GM23338 (cell line): ENCODE measurements around the gene TNFSF13B. TPM values are rescaled to one million over a fixed set of nuclear protein-coding genes. Genes with fewer than 3 reads are reported as not detected.
A peak's percentile ranks its signal among the peaks of the same experiment; 100 is the strongest.

Experiments used
- ATAC-seq: fragments of 200-7000 bp; cut with Tn5 transposase; 3 replicates; pipeline ENCODE4 v1.9.1; 2020
- DNase-seq: peaks from one replicate; pipeline ENCODE4 v3.0.0-alpha.2; 2015; ENCODE audit warnings: low spot score
- H2AFZ ChIP-seq: fragments of 200-600 bp; sonication (generic); 2 replicates; pipeline ENCODE4 v1.8.0; 2016; ENCODE audit warnings: antibody characterized with exemption, mild to moderate bottlenecking, moderate library complexity
- H3F3A ChIP-seq: fragments of 200-600 bp; sonication (generic); replicated peaks from 2 replicates; pipeline ENCODE4 v1.8.0; 2017; ENCODE audit warnings: antibody characterized with exemption, mixed run types, low read depth
- H3K27ac ChIP-seq: fragments of 200-600 bp; sonication (generic); 2 replicates; pipeline ENCODE4 v1.6.1; 2016; ENCODE audit warnings: low read depth
- H3K27me3 ChIP-seq: fragments of 200-600 bp; sonication (generic); 2 replicates; pipeline ENCODE4 v1.8.0; 2016; ENCODE audit warnings: mild to moderate bottlenecking, mixed run types, moderate library complexity; ENCODE audit not compliant: insufficient read depth
- H3K36me3 ChIP-seq: fragments of 200-600 bp; sonication (generic); 2 replicates; pipeline ENCODE4 v1.8.0; 2016; ENCODE audit warnings: mild to moderate bottlenecking; ENCODE audit not compliant: insufficient read depth
- H3K4me1 ChIP-seq: fragments of 200-600 bp; sonication (generic); 2 replicates; pipeline ENCODE4 v1.8.0; 2016; ENCODE audit warnings: mild to moderate bottlenecking, moderate library complexity; ENCODE audit not compliant: insufficient read depth
- H3K4me2 ChIP-seq: fragments of 200-600 bp; sonication (generic); 2 replicates; pipeline ENCODE4 v1.7.1; 2017; ENCODE audit warnings: mixed run types
- H3K4me3 ChIP-seq: fragments of 200-600 bp; sonication (generic); 2 replicates; pipeline ENCODE4 v1.6.1; 2016; ENCODE audit warnings: mixed run types
- H3K79me2 ChIP-seq: fragments of 200-600 bp; sonication (generic); replicated peaks from 2 replicates; pipeline ENCODE4 v1.8.0; 2017; ENCODE audit warnings: mild to moderate bottlenecking; ENCODE audit not compliant: insufficient read depth
- H3K9me2 ChIP-seq: fragments of 200-600 bp; sonication (generic); 2 replicates; pipeline ENCODE4 v1.8.0; 2017; ENCODE audit not compliant: insufficient read depth
- H4K20me1 ChIP-seq: fragments of 200-600 bp; sonication (generic); replicated peaks from 2 replicates; pipeline ENCODE4 v1.8.0; 2017; ENCODE audit warnings: mild to moderate bottlenecking; ENCODE audit not compliant: insufficient read depth
- H3K27ac Mint-ChIP-seq: 2 replicates; pipeline ENCODE4 v1.8.0; 2020; ENCODE audit warnings: inconsistent platforms, mild to moderate bottlenecking, moderate library complexity, mixed read lengths
- H3K27me3 Mint-ChIP-seq: 3 replicates; pipeline ENCODE4 v1.8.0; 2022; ENCODE audit warnings: low read depth, mild to moderate bottlenecking, moderate library complexity, mixed read lengths, inconsistent platforms; ENCODE audit not compliant: insufficient read depth, poor library complexity
- H3K36me3 Mint-ChIP-seq: 3 replicates; pipeline ENCODE4 v1.8.0; 2021; ENCODE audit warnings: low read depth, mild to moderate bottlenecking, inconsistent platforms, moderate library complexity, mixed read lengths
- H3K4me1 Mint-ChIP-seq: 3 replicates; pipeline ENCODE4 v1.8.0; 2020; ENCODE audit warnings: mild to moderate bottlenecking, inconsistent platforms, mixed read lengths
- H3K4me3 Mint-ChIP-seq: 3 replicates; pipeline ENCODE4 v1.8.0; 2021; ENCODE audit warnings: moderate library complexity, mild to moderate bottlenecking, inconsistent platforms, mixed read lengths
- H3K9me3 Mint-ChIP-seq: 3 replicates; pipeline ENCODE4 v1.8.0; 2020; ENCODE audit warnings: moderate library complexity, mild to moderate bottlenecking, inconsistent platforms, mixed read lengths
- EZH2phosphoT487 ChIP-seq: fragments of 200-600 bp; sonication (generic); IDR thresholded peaks from one replicate; pipeline ENCODE4 v1.8.1; 2018; ENCODE audit warnings: antibody characterized with exemption; ENCODE audit not compliant: unreplicated experiment
- long read RNA-seq: library from polyadenylated mRNA; unstranded; transcript quantifications from one replicate; pipeline ENCODE4 v2.0.0, GENCODE V29; 2020; ENCODE audit not compliant: unreplicated experiment
- polyA plus RNA-seq: library from polyadenylated mRNA; unstranded; fragments of >200 nt; fragmentation: Nextera tagmentation; extraction: Ambion mirVana; gene quantifications from 2 replicates; pipeline ENCODE4 v1.2.1, GENCODE V29; 2016
- total RNA-seq: library from RNA; depleted of rRNA; stranded (reverse); fragments of >200 nt; shearing (Covaris generic); gene quantifications from 2 replicates; pipeline ENCODE4 v1.2.3, GENCODE V29; 2014; rRNA removed
- TF ChIP-seq, protein P1 (sequence below): fragments of 250-450 bp; sonication (Bioruptor Pico); IDR thresholded peaks from 2 replicates; pipeline ENCODE4 v1.5.0; 2020; ENCODE audit warnings: mild to moderate bottlenecking, moderate library complexity
- TF ChIP-seq, protein P2 (sequence below), 2 experiments: fragments of 200-600 bp in 1 of 2; sonication (generic) in 1 of 2; conservative IDR thresholded peaks; 2 replicates each; pipeline versions ENCODE4 v1.5.1 to v1.6.1; 2016 to 2017; ENCODE audit warnings: antibody characterized with exemption in 2 of 2, low read depth in 2 of 2, mild to moderate bottlenecking in 2 of 2, moderate library complexity in 1 of 2
- TF ChIP-seq, protein P3 (sequence below): IDR thresholded peaks from 2 replicates; pipeline ENCODE4 v1.6.1; 2016; ENCODE audit warnings: antibody characterized with exemption

TNFSF13B gene, protein sequence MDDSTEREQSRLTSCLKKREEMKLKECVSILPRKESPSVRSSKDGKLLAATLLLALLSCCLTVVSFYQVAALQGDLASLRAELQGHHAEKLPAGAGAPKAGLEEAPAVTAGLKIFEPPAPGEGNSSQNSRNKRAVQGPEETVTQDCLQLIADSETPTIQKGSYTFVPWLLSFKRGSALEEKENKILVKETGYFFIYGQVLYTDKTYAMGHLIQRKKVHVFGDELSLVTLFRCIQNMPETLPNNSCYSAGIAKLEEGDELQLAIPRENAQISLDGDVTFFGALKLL
- total RNA-seq, result 0.10 TPM in 1 of 2 replicates, not detected in the other
- 0.55 TPM in 1 of 2 replicates, not detected in the other for polyA plus RNA-seq
- long read RNA-seq, result 0 reads

DNA sequence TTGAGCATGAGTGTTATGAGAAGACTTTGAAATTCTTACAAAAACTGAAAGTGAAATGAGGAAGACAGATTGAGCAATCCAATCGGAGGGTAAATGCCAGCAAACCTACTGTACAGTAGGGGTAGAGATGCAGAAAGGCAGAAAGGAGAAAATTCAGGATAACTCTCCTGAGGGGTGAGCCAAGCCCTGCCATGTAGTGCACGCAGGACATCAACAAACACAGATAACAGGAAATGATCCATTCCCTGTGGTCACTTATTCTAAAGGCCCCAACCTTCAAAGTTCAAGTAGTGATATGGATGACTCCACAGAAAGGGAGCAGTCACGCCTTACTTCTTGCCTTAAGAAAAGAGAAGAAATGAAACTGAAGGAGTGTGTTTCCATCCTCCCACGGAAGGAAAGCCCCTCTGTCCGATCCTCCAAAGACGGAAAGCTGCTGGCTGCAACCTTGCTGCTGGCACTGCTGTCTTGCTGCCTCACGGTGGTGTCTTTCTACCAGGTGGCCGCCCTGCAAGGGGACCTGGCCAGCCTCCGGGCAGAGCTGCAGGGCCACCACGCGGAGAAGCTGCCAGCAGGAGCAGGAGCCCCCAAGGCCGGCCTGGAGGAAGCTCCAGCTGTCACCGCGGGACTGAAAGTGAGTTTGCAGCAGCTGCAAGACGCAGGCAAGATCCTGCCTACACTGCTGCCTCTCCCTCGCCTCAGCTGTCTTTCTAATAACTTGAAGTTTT lies at the start of gene TNFSF13B:
TSS of gene TNFSF13B (plus strand) at position 118 of the 728 bp plus-strand sequence. CDS start at position 296, 178 bp downstream.
- H2AFZ ChIP-seq, result peak within 1 kb of the TSS; percentile 75
- H3K27ac ChIP-seq, result no peak within 1 kb of the TSS
- H3K4me3 ChIP-seq, result no peak within 1 kb of the TSS

More for the DNA sequence above, at the start of gene TNFSF13B:
- H3K27me3 ChIP-seq, result no peaks in the 10 kb centered on the region
- H3K9me2 ChIP-seq, result no peaks in the 10 kb centered on the region
- Mint-ChIP-seq H3K4me1 (peaks cover 12% of the 10 kb centered on the region), H3K4me3 (no peak within 1 kb of the TSS), H3K9me3 (no peaks in the 10 kb centered on the region; the same call in 2 of the 3 replicates), H3K36me3 (no peaks in the 10 kb centered on the region), H3K27ac (no peak within 1 kb of the TSS; the same call in 1 of the 2 replicates), H3K27me3 (no peaks in the 10 kb centered on the region)
- peak; percentile 98 for ATAC-seq
- no peaks in the 10 kb centered on the region for H3F3A ChIP-seq
- DNase-seq, result peak; percentile 71
- no peaks in the 10 kb centered on the region for H3K79me2 ChIP-seq
- H3K4me2 ChIP-seq, result no peak within 1 kb of the TSS
- no peaks in the 10 kb centered on the region for H3K36me3 ChIP-seq
- H4K20me1 ChIP-seq, result no peaks in the 10 kb centered on the region
- TF ChIP-seq, protein P1, sequence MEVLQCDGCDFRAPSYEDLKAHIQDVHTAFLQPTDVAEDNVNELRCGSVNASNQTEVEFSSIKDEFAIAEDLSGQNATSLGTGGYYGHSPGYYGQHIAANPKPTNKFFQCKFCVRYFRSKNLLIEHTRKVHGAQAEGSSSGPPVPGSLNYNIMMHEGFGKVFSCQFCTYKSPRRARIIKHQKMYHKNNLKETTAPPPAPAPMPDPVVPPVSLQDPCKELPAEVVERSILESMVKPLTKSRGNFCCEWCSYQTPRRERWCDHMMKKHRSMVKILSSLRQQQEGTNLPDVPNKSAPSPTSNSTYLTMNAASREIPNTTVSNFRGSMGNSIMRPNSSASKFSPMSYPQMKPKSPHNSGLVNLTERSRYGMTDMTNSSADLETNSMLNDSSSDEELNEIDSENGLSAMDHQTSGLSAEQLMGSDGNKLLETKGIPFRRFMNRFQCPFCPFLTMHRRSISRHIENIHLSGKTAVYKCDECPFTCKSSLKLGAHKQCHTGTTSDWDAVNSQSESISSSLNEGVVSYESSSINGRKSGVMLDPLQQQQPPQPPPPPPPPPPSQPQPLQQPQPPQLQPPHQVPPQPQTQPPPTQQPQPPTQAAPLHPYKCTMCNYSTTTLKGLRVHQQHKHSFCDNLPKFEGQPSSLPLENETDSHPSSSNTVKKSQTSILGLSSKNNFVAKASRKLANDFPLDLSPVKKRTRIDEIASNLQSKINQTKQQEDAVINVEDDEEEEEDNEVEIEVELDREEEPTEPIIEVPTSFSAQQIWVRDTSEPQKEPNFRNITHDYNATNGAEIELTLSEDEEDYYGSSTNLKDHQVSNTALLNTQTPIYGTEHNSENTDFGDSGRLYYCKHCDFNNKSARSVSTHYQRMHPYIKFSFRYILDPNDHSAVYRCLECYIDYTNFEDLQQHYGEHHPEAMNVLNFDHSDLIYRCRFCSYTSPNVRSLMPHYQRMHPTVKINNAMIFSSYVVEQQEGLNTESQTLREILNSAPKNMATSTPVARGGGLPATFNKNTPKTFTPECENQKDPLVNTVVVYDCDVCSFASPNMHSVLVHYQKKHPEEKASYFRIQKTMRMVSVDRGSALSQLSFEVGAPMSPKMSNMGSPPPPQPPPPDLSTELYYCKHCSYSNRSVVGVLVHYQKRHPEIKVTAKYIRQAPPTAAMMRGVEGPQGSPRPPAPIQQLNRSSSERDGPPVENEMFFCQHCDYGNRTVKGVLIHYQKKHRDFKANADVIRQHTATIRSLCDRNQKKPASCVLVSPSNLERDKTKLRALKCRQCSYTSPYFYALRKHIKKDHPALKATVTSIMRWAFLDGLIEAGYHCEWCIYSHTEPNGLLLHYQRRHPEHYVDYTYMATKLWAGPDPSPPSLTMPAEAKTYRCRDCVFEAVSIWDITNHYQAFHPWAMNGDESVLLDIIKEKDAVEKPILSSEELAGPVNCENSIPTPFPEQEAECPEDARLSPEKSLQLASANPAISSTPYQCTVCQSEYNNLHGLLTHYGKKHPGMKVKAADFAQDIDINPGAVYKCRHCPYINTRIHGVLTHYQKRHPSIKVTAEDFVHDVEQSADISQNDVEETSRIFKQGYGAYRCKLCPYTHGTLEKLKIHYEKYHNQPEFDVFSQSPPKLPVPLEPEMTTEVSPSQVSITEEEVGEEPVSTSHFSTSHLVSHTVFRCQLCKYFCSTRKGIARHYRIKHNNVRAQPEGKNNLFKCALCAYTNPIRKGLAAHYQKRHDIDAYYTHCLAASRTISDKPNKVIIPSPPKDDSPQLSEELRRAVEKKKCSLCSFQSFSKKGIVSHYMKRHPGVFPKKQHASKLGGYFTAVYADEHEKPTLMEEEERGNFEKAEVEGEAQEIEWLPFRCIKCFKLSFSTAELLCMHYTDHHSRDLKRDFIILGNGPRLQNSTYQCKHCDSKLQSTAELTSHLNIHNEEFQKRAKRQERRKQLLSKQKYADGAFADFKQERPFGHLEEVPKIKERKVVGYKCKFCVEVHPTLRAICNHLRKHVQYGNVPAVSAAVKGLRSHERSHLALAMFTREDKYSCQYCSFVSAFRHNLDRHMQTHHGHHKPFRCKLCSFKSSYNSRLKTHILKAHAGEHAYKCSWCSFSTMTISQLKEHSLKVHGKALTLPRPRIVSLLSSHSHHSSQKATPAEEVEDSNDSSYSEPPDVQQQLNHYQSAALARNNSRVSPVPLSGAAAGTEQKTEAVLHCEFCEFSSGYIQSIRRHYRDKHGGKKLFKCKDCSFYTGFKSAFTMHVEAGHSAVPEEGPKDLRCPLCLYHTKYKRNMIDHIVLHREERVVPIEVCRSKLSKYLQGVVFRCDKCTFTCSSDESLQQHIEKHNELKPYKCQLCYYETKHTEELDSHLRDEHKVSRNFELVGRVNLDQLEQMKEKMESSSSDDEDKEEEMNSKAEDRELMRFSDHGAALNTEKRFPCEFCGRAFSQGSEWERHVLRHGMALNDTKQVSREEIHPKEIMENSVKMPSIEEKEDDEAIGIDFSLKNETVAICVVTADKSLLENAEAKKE (CRISPR knock-in tag), result peak; percentile 91
- TF ChIP-seq, protein P2, sequence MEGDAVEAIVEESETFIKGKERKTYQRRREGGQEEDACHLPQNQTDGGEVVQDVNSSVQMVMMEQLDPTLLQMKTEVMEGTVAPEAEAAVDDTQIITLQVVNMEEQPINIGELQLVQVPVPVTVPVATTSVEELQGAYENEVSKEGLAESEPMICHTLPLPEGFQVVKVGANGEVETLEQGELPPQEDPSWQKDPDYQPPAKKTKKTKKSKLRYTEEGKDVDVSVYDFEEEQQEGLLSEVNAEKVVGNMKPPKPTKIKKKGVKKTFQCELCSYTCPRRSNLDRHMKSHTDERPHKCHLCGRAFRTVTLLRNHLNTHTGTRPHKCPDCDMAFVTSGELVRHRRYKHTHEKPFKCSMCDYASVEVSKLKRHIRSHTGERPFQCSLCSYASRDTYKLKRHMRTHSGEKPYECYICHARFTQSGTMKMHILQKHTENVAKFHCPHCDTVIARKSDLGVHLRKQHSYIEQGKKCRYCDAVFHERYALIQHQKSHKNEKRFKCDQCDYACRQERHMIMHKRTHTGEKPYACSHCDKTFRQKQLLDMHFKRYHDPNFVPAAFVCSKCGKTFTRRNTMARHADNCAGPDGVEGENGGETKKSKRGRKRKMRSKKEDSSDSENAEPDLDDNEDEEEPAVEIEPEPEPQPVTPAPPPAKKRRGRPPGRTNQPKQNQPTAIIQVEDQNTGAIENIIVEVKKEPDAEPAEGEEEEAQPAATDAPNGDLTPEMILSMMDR (conservative IDR thresholded peaks at IDR 0.05; ENCODE audit: low read depth in 2 of 2), result peak; percentile 20 to 49; a peak in 2 of 4 replicates
- TF ChIP-seq EZH2phosphoT487, result no peak
- TF ChIP-seq, protein P3, sequence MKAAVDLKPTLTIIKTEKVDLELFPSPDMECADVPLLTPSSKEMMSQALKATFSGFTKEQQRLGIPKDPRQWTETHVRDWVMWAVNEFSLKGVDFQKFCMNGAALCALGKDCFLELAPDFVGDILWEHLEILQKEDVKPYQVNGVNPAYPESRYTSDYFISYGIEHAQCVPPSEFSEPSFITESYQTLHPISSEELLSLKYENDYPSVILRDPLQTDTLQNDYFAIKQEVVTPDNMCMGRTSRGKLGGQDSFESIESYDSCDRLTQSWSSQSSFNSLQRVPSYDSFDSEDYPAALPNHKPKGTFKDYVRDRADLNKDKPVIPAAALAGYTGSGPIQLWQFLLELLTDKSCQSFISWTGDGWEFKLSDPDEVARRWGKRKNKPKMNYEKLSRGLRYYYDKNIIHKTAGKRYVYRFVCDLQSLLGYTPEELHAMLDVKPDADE, result no peak
- no peaks in the 10 kb centered on the region for H3K4me1 ChIP-seq
